ENCODE measurements around the gene PKMYT1.
"Not testable (repeated sequence)": the region's sequence is repeated elsewhere in the genome, so short reads cannot be mapped to it uniquely, and the experiment has no call there.

The PKMYT1 gene

GRCh38 chr16:2960183-2961010, 19.8 kb downstream of the PKMYT1 start:
- no peak for DNase-seq (ENCODE audit: low read depth)

DNA sequence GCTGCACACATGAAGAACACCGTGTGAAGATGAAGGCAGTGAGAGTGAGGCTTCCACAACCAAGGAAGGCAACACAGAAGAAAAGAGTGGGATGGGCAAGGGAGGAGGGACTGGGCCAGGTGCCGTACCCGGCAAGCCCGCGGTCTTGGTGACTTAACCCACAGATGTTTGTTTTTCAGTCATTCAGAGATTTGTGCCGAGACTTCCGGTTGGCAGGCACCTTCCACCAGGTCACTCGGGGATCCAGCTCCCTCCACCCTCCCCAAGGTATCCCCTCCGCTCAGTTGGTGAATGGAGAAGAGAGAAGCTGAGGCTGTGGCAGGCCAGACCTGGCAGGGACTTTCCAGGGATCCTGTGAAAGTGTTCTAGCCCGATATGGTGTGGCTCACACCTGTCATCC, 21.0 kb downstream of the PKMYT1 start:
- no peak for DNase-seq (ENCODE audit: low read depth)

DNA sequence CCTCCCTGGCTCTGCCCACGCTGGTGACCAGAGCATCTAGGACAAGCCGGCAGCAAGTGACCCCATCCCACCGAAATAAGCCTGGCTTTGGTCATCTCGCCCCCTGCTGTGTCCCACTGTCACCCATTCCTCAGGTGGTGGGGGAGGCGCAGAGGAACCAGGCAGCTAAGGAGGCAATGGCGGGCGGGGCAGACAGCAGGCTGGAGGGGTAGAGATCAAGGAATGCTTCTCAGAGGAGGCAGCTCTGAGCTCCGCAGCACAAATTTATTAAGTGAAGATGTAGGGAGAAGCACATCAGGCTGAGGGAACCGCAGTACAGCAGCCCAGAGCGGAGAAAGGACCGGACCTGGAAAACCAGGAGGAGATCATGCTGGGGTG, 23.7 kb downstream of the PKMYT1 start:
- DNase-seq (ENCODE audit: low read depth), result no peak

- no peak for DNase-seq (ENCODE audit: low read depth)
Measured at GRCh38 chr16:2955779-2956578, 24.3 kb downstream of the PKMYT1 start.

- DNase-seq (ENCODE audit: low read depth), result no peak
Measured at GRCh38 chr16:2955438-2955778, 24.8 kb downstream of the PKMYT1 start.

- DNase-seq (ENCODE audit: low read depth), result no peak
Measured at GRCh38 chr16:2954656-2955381, 25.4 kb downstream of the PKMYT1 start.

GRCh38 chr16:2953706-2954627, 26.3 kb downstream of the PKMYT1 start:
- DNase-seq (ENCODE audit: low read depth), result no peak

DNA sequence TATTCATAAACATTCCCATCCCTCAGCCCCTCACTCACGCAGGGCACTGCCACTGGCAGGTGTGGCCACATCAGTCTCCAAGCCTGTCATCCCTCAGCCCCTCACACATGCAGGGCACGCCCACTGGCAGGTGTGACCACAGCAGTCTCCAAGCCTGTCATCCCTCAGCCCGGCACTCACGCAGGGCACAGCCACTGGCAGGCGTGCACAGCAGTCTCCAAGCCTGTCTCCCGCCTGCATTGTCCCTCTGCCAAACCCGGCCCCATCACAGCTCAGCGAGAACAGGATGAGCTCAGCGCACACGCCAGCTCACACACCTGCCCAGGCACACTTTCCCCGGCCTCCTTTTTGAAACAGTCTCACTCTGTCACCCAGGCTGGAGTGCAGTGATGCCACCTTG, 27.6 kb downstream of the PKMYT1 start:
- DNase-seq (ENCODE audit: low read depth), result no peak

DNA sequence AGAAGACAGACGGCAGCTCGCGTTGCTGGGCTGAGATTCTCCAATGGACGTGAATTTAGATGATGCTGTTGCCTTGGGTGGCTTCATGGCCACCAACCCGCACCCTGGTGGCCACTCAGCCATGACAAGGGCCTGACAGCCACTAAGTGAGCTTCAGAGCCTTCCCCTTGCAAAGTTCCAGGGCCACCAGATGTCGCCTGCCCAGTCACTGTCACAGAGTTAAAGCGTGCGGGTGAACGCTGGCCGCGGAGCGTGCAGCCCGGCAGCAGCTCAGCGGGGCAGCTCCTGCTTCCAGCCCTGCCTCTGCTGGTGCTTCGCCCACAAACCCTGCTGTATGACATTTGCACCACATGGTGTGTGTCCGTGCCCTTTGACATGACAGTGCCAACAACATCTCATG, 29.5 kb downstream of the PKMYT1 start:
- DNase-seq (ENCODE audit: low read depth), result no peak

DNA sequence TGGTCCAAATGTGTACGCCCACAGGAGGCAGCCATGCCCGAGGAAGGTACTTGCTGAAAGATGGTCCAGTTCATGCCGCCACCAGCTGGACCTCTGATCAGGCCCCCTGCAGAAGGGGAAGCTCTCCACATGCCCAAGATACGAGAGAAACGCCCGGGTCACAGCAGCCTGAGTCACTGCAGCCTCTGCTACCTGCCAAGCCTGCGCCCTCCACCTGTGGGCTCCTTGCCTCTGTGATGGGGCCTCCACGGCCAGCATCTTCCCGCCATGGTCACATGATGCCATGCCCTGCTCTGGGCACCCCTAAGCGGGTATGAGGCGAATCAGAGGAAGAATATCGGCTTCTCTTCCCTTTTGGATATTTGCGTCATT, 29.9 kb downstream of the PKMYT1 start:
- DNase-seq (ENCODE audit: low read depth), result no peak

GRCh38 chr16:2949705-2950352, 30.4 kb downstream of the PKMYT1 start:
- no peak for DNase-seq (ENCODE audit: low read depth)

DNA sequence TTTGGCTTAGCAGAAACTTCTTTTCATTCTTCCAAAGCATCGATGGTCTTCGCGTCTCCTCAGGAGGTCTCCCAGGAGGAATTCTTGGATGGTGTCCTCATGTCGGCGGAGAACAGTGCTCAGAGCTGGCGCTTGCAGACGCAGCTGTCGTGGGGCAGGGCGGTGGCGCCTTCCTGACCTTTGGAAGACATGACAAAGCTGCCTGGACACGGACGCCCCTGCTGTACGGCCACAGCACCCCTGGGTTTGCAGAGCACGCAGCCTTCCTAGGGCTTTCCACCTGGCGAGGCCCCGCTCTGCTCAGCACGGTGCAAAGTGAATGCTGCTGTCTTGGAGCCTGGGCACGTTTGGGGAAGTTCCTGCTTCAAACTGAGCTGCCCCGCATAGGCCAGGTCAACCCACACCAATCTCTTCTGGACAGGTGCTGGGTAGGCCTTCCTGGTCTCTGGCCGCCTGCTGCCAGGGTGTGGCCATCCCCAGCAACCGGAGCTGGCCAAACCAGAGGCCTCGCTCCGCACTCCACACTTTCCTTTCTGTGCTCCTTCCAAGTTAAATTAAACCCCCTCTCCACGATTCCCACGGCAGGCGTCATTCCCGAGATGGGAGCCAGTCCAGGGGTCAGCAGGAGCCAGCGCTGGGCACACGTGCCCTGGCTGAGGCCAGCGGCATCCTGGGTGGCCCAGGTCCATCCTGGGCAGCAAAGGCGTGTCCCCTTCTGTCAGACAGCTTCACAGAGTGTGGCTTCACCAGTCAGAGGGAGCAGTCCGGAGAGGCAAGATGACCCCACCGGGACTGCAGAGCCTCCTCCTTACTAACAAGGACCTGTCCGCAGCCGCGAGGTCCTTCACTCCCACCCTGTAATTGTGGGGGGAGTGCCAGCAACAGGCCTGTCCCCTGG, 31.2 kb downstream of the PKMYT1 start:
- no peak for DNase-seq (ENCODE audit: low read depth)

DNA sequence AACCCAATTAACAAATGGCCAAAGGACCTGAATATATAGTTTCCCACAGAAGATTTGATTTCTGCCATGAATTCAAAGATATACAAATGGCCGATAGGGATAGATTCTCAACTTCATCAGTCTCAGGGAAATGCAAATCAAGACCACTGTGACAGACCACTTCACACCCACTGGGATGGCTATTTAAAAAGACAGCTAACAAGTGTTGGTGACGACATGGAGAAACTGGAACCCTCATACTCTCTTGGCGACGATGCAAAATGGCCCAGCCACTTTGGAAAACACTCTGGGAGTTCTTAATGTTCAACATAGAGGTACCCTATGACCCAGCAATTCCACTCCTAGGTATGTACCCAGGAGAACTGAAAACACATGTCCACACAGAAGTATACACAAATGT, 33.6 kb downstream of the PKMYT1 start:
- no peak for DNase-seq (ENCODE audit: low read depth)

- not testable (repeated sequence) for DNase-seq (ENCODE audit: low read depth)
Measured at GRCh38 chr16:2943716-2944115, 36.5 kb downstream of the PKMYT1 start.

DNA sequence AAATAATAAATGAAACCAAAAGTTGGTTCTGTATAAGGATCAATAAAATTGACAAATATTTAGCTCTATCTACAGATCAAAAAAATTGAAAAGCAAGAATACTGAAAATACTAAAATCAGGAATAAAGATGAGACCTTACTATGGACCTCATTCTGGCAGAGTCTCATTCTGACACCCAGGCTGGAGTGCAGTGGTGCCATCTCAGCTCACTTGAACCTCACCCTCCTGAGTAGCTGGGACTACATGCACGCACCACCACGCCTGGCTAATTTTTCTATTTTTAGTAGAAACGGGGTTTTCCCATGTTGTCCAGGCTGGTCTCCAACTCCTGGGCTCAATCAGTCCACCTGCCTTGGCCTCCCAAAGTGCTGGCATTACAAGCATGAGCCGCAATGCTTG, 38.2 kb downstream of the PKMYT1 start:
- DNase-seq (ENCODE audit: low read depth), result no peak

DNA sequence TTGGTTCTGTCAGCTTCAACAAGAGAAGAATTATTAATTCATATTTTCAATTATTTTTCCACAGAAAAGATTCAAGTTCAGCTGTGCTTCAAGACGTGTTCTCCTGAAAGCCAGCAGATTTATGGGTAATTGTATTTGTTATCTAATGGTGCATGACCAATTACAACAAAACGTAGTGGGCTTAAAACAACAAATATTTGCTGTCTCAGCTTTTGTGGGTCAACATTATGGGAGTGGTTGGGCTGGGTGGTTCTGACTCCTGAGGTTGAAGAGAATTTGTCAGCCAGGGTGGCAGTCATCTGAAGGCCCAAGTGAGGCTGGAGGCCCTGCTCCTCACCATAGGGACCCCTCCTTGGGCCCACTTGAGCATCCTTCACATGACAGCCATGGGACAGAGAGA, 40.3 kb downstream of the PKMYT1 start:
- no peak for DNase-seq (ENCODE audit: low read depth)

- DNase-seq (ENCODE audit: low read depth), result no peak
Measured at GRCh38 chr16:2938206-2938605, 42.0 kb downstream of the PKMYT1 start.

GRCh38 chr16:2937170-2937569, 43.1 kb downstream of the PKMYT1 start:
- no peak for DNase-seq (ENCODE audit: low read depth)

DNA sequence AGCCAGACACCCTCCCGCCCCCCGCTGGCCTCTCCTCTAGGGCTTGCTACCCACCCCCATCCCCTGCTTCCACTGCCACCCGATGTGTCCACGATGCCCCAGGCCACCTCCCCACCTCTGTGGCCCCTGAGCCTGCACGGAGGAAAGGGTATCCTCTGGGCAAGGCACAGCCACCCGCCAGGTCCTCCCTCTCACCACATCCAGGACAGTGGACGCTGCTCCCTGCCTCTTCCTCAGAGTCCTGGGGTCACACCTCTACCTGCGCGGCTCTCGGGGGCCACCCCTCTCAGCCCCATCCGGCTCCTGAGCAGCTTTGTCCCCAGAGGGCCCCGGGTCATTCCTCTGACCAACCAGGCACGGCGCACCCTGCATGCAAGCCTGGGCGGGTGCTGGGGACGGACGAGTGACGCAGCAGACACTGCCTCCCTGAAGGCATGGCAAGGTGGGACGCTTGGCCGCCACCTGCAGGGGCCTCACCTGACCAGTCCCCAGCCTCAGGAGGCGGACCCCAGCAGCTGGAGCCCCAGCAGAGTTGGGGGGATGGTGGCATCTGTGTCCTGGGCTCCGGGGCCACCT, 43.7 kb downstream of the PKMYT1 start:
- no peak for DNase-seq (ENCODE audit: low read depth)

GRCh38 chr16:2934450-2934849, 45.8 kb downstream of the PKMYT1 start:
- no peak for DNase-seq (ENCODE audit: low read depth)
